Subcutaneous adipose tissue (tissue), 4 donors: ENCODE measurements around the gene CT55. TPM values are rescaled to one million over a fixed set of nuclear protein-coding genes. Genes with fewer than 3 reads are reported as not detected.
"Not testable (repeated sequence)": the region's sequence is repeated elsewhere in the genome, so short reads cannot be mapped to it uniquely, and the experiment has no call there.

Source experiments
- CTCF ChIP-seq: fragments of 450-650 bp; IDR thresholded peaks from one replicate; pipeline ENCODE4 v1.5.1; 2016; ENCODE audit warnings: low read depth, mild to moderate bottlenecking, control low read depth, antibody characterized with exemption, moderate library complexity
- total RNA-seq, 4 donors: library from RNA; depleted of rRNA; stranded (reverse); fragments of >200 nt; gene quantifications; one replicate each; pipeline ENCODE4 v1.1.0, GENCODE V29; 2016

CT55 gene
- total RNA-seq, 4 donors from 2014 or later, result not detected

- no peak for TF ChIP-seq CTCF
Measured at GRCh38 chrX:135178636-135179035, 7.4 kb upstream of the CT55 start.

- TF ChIP-seq CTCF, result no peak
Measured at GRCh38 chrX:135170468-135170867, 730 bp downstream of the CT55 start.

- TF ChIP-seq CTCF, result no peak
Measured at GRCh38 chrX:135168486-135168885, 2.7 kb downstream of the CT55 start.

GRCh38 chrX:135120056-135120576 is 51.1 kb downstream of the CT55 start, which contains the start of gene ETDB:
TSS of gene ETDB (minus strand) at chrX:135120526. CDS start at chrX:135119261, 1,265 bp downstream.
- not testable (repeated sequence) for TF ChIP-seq CTCF

GRCh38 chrX:135114392-135114791 is 56.8 kb downstream of the CT55 start:
- no peak for TF ChIP-seq CTCF

GRCh38 chrX:135112743-135113142 is 58.5 kb downstream of the CT55 start:
- TF ChIP-seq CTCF, result no peak

- no peak for TF ChIP-seq CTCF
Measured at GRCh38 chrX:135112096-135112729, 59.0 kb downstream of the CT55 start.
